Activated B cell treated with CpG ODN at 0.5 μM for 24 hours (primary cell): ENCODE results near the gene ATF6. TPM values are rescaled to one million over a fixed set of nuclear protein-coding genes. Genes with fewer than 3 reads are reported as not detected.
A peak's percentile ranks its signal among the peaks of the same experiment; 100 is the strongest.
"Not testable (repeated sequence)": the region's sequence is repeated elsewhere in the genome, so short reads cannot be mapped to it uniquely, and the experiment has no call there.

Experiments used
- ATAC-seq: fragments of 200-7000 bp; cut with Tn5 transposase; one replicate; pipeline ENCODE4 v1.10.0; 2021; ENCODE audit warnings: low read depth, mild to moderate bottlenecking, moderate library complexity
- CTCF ChIA-PET: fragments of 350-600 bp; sonication (Branson Sonifier 250); formaldehyde crosslinking; loops from one replicate; lab custom pipeline; 2021; ENCODE audit warnings: antibody characterized with exemption; lab: Charles Lee
- POLR2A ChIA-PET: fragments of 350-600 bp; sonication (Branson Sonifier 250); formaldehyde crosslinking; loops from one replicate; lab custom pipeline; 2021; ENCODE audit warnings: antibody characterized with exemption; lab: Charles Lee
- DNase-seq: peaks from one replicate; pipeline ENCODE4 v3.0.0; 2022
- H3K27ac Mint-ChIP-seq: one replicate; pipeline ENCODE4 v1.8.0; 2020; ENCODE audit warnings: mixed read lengths
- H3K27me3 Mint-ChIP-seq: one replicate; pipeline ENCODE4 v1.8.0; 2021; ENCODE audit warnings: mixed read lengths
- H3K36me3 Mint-ChIP-seq: one replicate; pipeline ENCODE4 v1.8.0; 2021; ENCODE audit warnings: low read depth, mixed read lengths
- H3K4me1 Mint-ChIP-seq: one replicate; pipeline ENCODE4 v1.8.0; 2021; ENCODE audit warnings: mixed read lengths
- H3K4me3 Mint-ChIP-seq: one replicate; pipeline ENCODE4 v1.8.0; 2020; ENCODE audit warnings: mild to moderate bottlenecking, mixed read lengths
- H3K9me3 Mint-ChIP-seq: one replicate; pipeline ENCODE4 v1.8.0; 2020; ENCODE audit warnings: mixed read lengths
- intact Hi-C: fragments of 100-400 bp; cut with micrococcal nuclease; formaldehyde crosslinking; loops from one replicate; pipeline ENCODE4 v1.15.1; 2024
- total RNA-seq: library from RNA; stranded (reverse); gene quantifications from 2 replicates; pipeline ENCODE4 v1.2.3, GENCODE V29; 2022
- TF ChIP-seq, protein P1 (sequence below): fragments of 200-600 bp; IDR thresholded peaks from one replicate; pipeline ENCODE4 v1.8.0; 2022; ENCODE audit warnings: antibody characterized with exemption, mild to moderate bottlenecking

Gene ATF6
- total RNA-seq, 1 donor from 2014 or later: 24.6 TPM

DNA sequence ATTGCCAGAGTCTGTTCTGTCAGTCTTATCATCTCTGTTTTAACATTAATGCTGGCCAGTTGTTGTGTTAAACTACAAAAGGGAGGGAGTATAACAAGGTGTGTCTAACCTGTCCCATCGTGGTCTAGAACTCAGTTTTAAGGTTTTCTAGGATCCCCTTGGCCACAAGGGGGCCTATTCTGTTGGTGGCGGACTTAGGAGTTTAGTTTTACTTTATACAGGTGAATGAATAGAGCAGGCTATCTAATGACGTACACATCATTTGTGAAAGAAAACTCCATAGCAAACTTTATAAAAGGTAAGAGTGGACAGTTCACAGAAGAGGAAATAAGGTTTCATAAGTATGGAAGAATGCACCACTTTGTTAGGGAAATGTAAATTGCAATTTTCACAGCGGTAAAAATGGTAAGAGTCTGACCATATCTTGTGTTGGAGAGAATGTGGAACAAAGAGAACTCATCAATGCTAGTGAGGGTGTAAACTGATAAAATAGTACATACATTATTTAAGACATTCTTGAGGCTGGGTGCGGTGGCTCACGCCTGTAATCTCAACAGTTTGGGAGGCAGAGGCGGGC, 2.5 kb upstream of the ATF6 start:
- peak overlapping the region; percentile 53 for H3K27ac Mint-ChIP-seq
- peaks cover 33% of the 10 kb centered on the region for H3K4me1 Mint-ChIP-seq
- peaks cover 15% of the 10 kb centered on the region for H3K36me3 Mint-ChIP-seq
- H3K4me3 Mint-ChIP-seq: peak overlapping the region; percentile 55
- POLR2A ChIA-PET: interaction anchor here (1.0 kb wide), 1 partner anchor 15 kb away, joined by 7 read pairs; no protein-coding TSS in a partner anchor
- no peaks in the 10 kb centered on the region for H3K27me3 Mint-ChIP-seq
- no peaks in the 10 kb centered on the region for H3K9me3 Mint-ChIP-seq
- CTCF ChIA-PET: interaction anchor here (2.7 kb wide), 1 partner anchor 13 kb away, joined by 15 read pairs; the partner anchor contains the start of gene DUSP12
- no peak for DNase-seq
- TF ChIP-seq, protein P1, sequence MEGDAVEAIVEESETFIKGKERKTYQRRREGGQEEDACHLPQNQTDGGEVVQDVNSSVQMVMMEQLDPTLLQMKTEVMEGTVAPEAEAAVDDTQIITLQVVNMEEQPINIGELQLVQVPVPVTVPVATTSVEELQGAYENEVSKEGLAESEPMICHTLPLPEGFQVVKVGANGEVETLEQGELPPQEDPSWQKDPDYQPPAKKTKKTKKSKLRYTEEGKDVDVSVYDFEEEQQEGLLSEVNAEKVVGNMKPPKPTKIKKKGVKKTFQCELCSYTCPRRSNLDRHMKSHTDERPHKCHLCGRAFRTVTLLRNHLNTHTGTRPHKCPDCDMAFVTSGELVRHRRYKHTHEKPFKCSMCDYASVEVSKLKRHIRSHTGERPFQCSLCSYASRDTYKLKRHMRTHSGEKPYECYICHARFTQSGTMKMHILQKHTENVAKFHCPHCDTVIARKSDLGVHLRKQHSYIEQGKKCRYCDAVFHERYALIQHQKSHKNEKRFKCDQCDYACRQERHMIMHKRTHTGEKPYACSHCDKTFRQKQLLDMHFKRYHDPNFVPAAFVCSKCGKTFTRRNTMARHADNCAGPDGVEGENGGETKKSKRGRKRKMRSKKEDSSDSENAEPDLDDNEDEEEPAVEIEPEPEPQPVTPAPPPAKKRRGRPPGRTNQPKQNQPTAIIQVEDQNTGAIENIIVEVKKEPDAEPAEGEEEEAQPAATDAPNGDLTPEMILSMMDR: peak; percentile 44
- intact Hi-C loops: no loop called here
- ATAC-seq: peak; percentile 42

DNA sequence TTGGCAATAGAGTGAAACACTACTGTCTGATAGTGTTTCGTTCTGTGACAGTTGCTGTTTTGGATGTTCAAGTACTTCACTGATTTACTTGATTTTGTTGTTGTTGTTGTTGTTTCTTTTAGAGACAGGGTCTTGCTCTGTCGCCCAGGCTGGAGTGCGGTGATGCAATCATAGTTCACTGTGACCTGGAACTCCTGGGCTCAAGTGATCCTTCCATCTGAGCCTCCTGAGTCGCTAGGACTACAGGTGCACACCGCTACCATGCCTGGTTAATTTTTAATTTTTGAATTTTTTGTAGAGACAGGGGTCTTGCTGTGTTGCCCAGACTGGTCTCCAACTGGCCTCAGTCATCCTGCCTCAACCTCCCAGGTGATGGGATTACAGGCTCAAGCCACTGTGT, 2.3 kb downstream of the ATF6 start:
- intact Hi-C loops: loop anchor here (5.0 kb wide), 1 partner anchor 371 kb away; no protein-coding TSS in a partner anchor
- CTCF ChIA-PET: no interaction called here

DNA sequence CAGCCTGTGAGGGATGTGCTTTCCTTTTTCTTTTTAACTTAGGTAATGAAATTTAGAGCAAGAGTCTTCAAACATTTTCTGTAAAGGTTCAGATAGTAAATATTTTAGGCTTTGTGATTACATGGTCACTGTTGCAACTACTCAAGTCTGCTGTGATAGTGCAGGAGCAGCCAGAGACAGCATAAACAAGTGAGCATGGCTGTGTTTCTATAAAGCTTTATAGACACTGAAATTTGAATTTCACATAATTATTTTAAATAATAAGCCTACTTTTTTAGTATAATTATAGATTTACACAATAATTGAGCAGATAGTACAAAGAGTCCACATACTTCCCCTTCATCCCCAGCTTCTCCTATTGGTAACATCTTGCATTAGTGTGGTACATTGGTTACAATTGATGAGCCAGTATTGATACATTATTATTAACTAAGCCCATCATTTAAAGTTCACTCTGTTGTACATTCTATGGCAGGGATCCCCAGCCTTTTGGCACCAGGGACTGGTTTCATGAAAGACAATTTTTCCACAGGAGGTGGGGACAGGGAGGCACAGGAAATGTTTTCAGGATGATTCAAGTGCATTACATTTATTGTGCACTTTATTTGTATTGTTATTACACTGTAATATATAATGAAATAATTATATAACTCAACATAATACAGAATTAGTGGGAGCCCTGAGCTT, 3.0 kb downstream of the ATF6 start:
- H3K4me3 Mint-ChIP-seq: no peak overlapping the region
- POLR2A ChIA-PET: no interaction called here
- H3K36me3 Mint-ChIP-seq: peaks cover 12% of the 10 kb centered on the region
- intact Hi-C loops: loop anchor here (5.0 kb wide), 1 partner anchor 372 kb away; no protein-coding TSS in a partner anchor
- H3K27ac Mint-ChIP-seq: no peak overlapping the region
- no peak for ATAC-seq
- CTCF ChIA-PET: no interaction called here
- TF ChIP-seq, protein P1: no peak
- H3K4me1 Mint-ChIP-seq: peaks cover 44% of the 10 kb centered on the region
- no peaks in the 10 kb centered on the region for H3K27me3 Mint-ChIP-seq
- no peak for DNase-seq
- no peaks in the 10 kb centered on the region for H3K9me3 Mint-ChIP-seq

More for the DNA sequence above, 2.3 kb downstream of the ATF6 start:
- DNase-seq (no peak), ATAC-seq (no peak)
- Mint-ChIP-seq H3K36me3 (peaks cover 7% of the 10 kb centered on the region), H3K27me3 (no peaks in the 10 kb centered on the region), H3K4me3 (no peak overlapping the region), H3K27ac (no peak overlapping the region), H3K4me1 (peaks cover 46% of the 10 kb centered on the region), H3K9me3 (no peaks in the 10 kb centered on the region)
- TF ChIP-seq, protein P1: no peak
- POLR2A ChIA-PET: no interaction called here

- ATAC-seq, H3K27me3 Mint-ChIP-seq, H3K27ac Mint-ChIP-seq, CTCF ChIA-PET, H3K9me3 Mint-ChIP-seq, POLR2A ChIA-PET, DNase-seq, H3K4me3 Mint-ChIP-seq: not testable (repeated sequence)
- peaks cover 12% of the 10 kb centered on the region for H3K36me3 Mint-ChIP-seq
- H3K4me1 Mint-ChIP-seq: peaks cover 43% of the 10 kb centered on the region
- intact Hi-C loops: loop anchor here (5.0 kb wide), 1 partner anchor 372 kb away; no protein-coding TSS in a partner anchor
These were observed 3.5 kb downstream of the ATF6 start for GRCh38 chr1:161769673-161770045.

DNA sequence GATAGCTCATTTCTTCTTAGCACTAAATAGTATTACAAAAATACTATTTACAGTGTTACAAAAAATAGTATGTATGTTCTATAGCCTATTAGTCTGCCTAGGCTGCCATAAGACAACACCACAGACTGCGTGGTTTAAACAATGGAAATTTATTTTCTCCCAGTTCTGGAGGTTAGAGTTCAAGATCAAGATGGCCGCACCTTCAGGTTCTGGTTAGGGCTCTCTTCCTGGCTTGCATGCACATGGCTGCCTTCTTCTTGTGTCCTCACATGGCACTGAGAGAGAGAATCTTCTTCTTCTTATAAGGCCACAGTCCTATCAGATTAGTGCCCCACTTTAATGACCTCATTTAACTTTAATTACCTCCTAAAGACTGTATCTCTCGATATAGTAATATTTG, 4.1 kb downstream of the ATF6 start:
- TF ChIP-seq, protein P1: no peak
- Mint-ChIP-seq H3K4me1 (peaks cover 40% of the 10 kb centered on the region), H3K36me3 (peaks cover 12% of the 10 kb centered on the region), H3K27ac (no peak overlapping the region), H3K9me3 (no peaks in the 10 kb centered on the region), H3K27me3 (no peaks in the 10 kb centered on the region), H3K4me3 (no peak overlapping the region)
- CTCF ChIA-PET: no interaction called here
- intact Hi-C loops: no loop called here
- DNase-seq: no peak
- POLR2A ChIA-PET: no interaction called here
- ATAC-seq: no peak
